Measurements from ENCODE around the gene RNF151. TPM values are rescaled to one million over a fixed set of nuclear protein-coding genes. Genes with fewer than 3 reads are reported as not detected.

The RNF151 gene
- total RNA-seq, 1 donor from 2014 or later = not detected

DNA sequence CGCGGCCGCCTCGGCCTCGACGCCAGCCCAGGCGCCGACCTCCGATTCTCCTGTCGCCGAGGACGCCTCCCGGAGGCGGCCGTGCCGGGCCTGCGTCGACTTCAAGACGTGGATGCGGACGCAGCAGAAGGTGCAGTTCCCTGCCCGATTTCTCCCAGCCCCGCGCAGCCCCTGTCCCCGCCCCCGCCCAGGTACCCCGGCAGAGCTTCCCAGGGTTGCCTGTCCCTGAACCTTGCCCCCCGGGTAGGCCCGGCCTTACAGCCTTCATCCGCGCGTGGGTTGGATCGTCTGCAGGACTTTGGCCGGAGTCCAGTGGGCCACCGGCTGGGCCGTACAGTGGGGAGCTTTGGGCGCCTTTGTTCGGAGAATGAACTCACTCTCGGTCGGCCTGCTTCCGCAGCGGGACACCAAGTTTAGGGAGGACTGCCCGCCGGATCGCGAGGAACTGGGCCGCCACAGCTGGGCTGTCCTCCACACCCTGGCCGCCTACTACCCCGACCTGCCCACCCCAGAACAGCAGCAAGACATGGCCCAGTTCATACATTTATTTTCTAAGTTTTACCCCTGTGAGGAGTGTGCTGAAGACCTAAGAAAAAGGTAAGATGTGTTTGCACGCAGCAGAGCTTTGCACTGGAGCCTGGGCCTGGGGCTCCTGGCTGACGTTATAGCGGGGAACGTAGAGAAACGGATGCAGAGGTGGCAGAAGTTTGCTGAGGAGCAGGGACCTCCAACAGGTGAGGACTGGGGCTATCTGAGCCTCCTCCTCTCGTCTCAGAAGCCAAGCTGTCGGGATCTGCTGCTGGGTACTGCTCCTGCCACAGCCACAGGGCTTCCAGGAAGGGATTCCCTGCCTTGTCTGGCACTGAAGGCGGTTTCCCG, 17.9 kb downstream of the RNF151 start:
- Mint-ChIP-seq H3K27ac (ENCODE audit: unreplicated experiment) (peak overlapping the region; percentile 78), H3K36me3 (ENCODE audit: unreplicated experiment) (no peaks in the 10 kb centered on the region), H3K9me3 (ENCODE audit: unreplicated experiment) (peaks cover 7% of the 10 kb centered on the region), H3K27me3 (ENCODE audit: unreplicated experiment) (peaks cover 16% of the 10 kb centered on the region), H3K4me1 (ENCODE audit: low read depth, unreplicated experiment) (peaks cover 21% of the 10 kb centered on the region), H3K4me3 (ENCODE audit: unreplicated experiment) (peak overlapping the region; percentile 85)
- no peak for TF ChIP-seq CTCF (IDR thresholded peaks at IDR 0.05; ENCODE audit: partially characterized antibody, unreplicated experiment)
- no peak for DNase-seq

DNA sequence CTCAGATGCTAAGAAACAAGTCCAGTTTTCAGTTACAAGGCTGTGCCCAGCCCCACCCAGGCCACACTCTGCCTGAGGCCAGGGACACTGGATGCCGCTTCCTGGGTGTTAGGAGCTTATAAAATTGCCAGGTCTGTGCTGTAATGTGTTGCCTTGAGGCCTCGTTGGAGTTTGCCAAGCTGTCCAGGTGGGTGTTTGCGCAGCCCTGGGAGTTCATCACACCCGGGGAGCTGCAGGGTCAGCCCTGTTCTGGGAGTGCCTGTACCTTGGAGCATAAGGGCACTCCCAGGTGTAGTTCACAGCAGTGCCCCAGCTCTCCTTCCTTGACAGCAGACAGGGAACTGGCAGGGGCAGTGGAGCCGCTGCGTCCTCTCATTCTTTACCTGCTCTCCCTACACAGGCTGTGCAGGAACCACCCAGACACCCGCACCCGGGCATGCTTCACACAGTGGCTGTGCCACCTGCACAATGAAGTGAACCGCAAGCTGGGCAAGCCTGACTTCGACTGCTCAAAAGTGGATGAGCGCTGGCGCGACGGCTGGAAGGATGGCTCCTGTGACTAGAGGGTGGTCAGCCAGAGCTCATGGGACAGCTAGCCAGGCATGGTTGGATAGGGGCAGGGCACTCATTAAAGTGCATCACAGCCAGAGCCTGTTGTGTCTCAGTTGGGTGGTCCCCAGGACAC, 19.0 kb downstream of the RNF151 start:
- Mint-ChIP-seq H3K9me3 (ENCODE audit: unreplicated experiment) (peaks cover 7% of the 10 kb centered on the region), H3K27ac (ENCODE audit: unreplicated experiment) (no peak overlapping the region), H3K4me1 (ENCODE audit: low read depth, unreplicated experiment) (peaks cover 21% of the 10 kb centered on the region), H3K27me3 (ENCODE audit: unreplicated experiment) (peaks cover 16% of the 10 kb centered on the region), H3K36me3 (ENCODE audit: unreplicated experiment) (no peaks in the 10 kb centered on the region), H3K4me3 (ENCODE audit: unreplicated experiment) (peak overlapping the region; percentile 85)
- TF ChIP-seq CTCF (IDR thresholded peaks at IDR 0.05; ENCODE audit: partially characterized antibody, unreplicated experiment) = no peak
- no peak for DNase-seq

DNA sequence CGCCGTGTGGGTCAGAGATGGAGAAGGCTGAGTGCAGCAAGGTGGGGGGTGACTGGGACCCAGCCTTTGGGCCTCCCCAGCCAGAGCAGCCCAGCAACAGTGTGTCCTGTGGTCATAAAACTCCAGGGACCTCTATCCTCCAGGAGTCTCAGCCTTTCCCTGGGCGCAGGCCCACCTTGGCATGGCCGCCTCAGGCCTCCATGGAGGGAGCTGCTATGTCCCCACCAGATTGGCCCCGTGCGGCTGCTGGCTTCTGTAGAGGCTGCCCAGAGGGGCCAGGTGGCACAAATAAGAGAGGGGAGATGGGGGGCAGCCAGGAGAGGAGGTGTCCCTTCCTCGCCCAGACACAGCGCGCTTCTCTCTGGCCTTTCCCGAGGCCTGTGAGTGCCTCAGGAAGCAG, 20.5 kb downstream of the RNF151 start:
- peaks cover 15% of the 10 kb centered on the region for H3K4me1 Mint-ChIP-seq (ENCODE audit: low read depth, unreplicated experiment)
- no peak for DNase-seq
- peaks cover 12% of the 10 kb centered on the region for H3K9me3 Mint-ChIP-seq (ENCODE audit: unreplicated experiment)
- no peak overlapping the region for H3K27ac Mint-ChIP-seq (ENCODE audit: unreplicated experiment)
- no peaks in the 10 kb centered on the region for H3K36me3 Mint-ChIP-seq (ENCODE audit: unreplicated experiment)
- H3K27me3 Mint-ChIP-seq (ENCODE audit: unreplicated experiment) = peaks cover 24% of the 10 kb centered on the region
- H3K4me3 Mint-ChIP-seq (ENCODE audit: unreplicated experiment) = no peak overlapping the region
- no peak for TF ChIP-seq CTCF (IDR thresholded peaks at IDR 0.05; ENCODE audit: partially characterized antibody, unreplicated experiment)

GRCh38 chr16:1989209-1990100, 22.8 kb downstream of the RNF151 start, which contains the start of gene SYNGR3:
SYNGR3 (plus strand) TSS chr16:1989970; CDS start chr16:1990103, 133 bp downstream.
- DNase-seq = no peak
- peak within 1 kb of the TSS; percentile 83 for H3K4me3 Mint-ChIP-seq (ENCODE audit: unreplicated experiment)
- H3K4me1 Mint-ChIP-seq (ENCODE audit: low read depth, unreplicated experiment) = peaks cover 5% of the 10 kb centered on the region
- H3K27ac Mint-ChIP-seq (ENCODE audit: unreplicated experiment) = peak within 1 kb of the TSS; percentile 66
- H3K27me3 Mint-ChIP-seq (ENCODE audit: unreplicated experiment) = peaks cover 19% of the 10 kb centered on the region
- H3K9me3 Mint-ChIP-seq (ENCODE audit: unreplicated experiment) = peaks cover 16% of the 10 kb centered on the region
- H3K36me3 Mint-ChIP-seq (ENCODE audit: unreplicated experiment) = no peaks in the 10 kb centered on the region
- TF ChIP-seq CTCF (IDR thresholded peaks at IDR 0.05; ENCODE audit: partially characterized antibody, unreplicated experiment) = no peak
